Bronchial epithelial cell (primary cell): ENCODE results near the gene TFAP2C. TPM values are rescaled to one million over a fixed set of nuclear protein-coding genes. Genes with fewer than 3 reads are reported as not detected.
A peak's percentile ranks its signal among the peaks of the same experiment; 100 is the strongest.

Experiments used
- DNase-seq: peaks from one replicate; pipeline ENCODE4 v3.0.0-alpha.2; 2010; ENCODE audit warnings: low read depth
- FAIRE-seq: peaks from 2 replicates; lab custom pipeline; 2011; peaks lifted over from hg19 to GRCh38; lab: Jason Lieb, UNC
- H3K27me3 ChIP-seq: 2 replicates; pipeline ENCODE4 v1.5.1; 2011; ENCODE audit warnings: low read length; ENCODE audit not compliant: control insufficient read depth, insufficient read depth
- H3K36me3 ChIP-seq: 2 replicates; pipeline ENCODE4 v1.5.1; 2011; ENCODE audit warnings: low read length; ENCODE audit not compliant: control insufficient read depth, insufficient read depth
- H3K4me3 ChIP-seq: 2 replicates; pipeline ENCODE4 v1.5.1; 2011; ENCODE audit warnings: mild to moderate bottlenecking, low read depth, low read length, control low read depth
- CTCF ChIP-seq: IDR thresholded peaks from 2 replicates; pipeline ENCODE4 v1.5.1; 2011; ENCODE audit warnings: mild to moderate bottlenecking, moderate library complexity, low read length, control low read depth, inconsistent platforms; ENCODE audit not compliant: insufficient read depth, severe bottlenecking
- total RNA-seq: library from RNA; depleted of rRNA; stranded (reverse); fragments of >200 nt; gene quantifications from 2 replicates; pipeline ENCODE4 v1.2.1, GENCODE V29; 2014

TFAP2C gene
- total RNA-seq, 1 donor from 2014 or later = 2.9 TPM

- FAIRE-seq (no peak), DNase-seq (no peak)
- Histone ChIP-seq H3K4me3 (no peak overlapping the region), H3K36me3 (no peaks in the 10 kb centered on the region), H3K27me3 (peaks cover 10% of the 10 kb centered on the region)
- TF ChIP-seq CTCF = no peak
Observed at GRCh38 chr20:56627122-56628014, 1.7 kb upstream of the TFAP2C start.

- no peak for FAIRE-seq
- TF ChIP-seq CTCF = no peak
- DNase-seq = no peak
- H3K36me3 ChIP-seq = no peaks in the 10 kb centered on the region
- H3K4me3 ChIP-seq = peak overlapping the region; percentile 95
- peaks cover 10% of the 10 kb centered on the region for H3K27me3 ChIP-seq
Observed at GRCh38 chr20:56628015-56628872, 862 bp upstream of the TFAP2C start.

- Histone ChIP-seq H3K4me3 (peak overlapping the region; percentile 95), H3K36me3 (no peaks in the 10 kb centered on the region), H3K27me3 (peaks cover 10% of the 10 kb centered on the region)
- TF ChIP-seq CTCF = no peak
- no peak for DNase-seq
- no peak for FAIRE-seq
Observed at GRCh38 chr20:56629464-56630085, 469 bp downstream of the TFAP2C start.

- H3K36me3 ChIP-seq = no peaks in the 10 kb centered on the region
- peaks cover 9% of the 10 kb centered on the region for H3K27me3 ChIP-seq
- FAIRE-seq (no peak), DNase-seq (peak; percentile 83)
- peak overlapping the region; percentile 95 for H3K4me3 ChIP-seq
- peak; percentile 85 for TF ChIP-seq CTCF
Observed at GRCh38 chr20:56630086-56630493, 984 bp downstream of the TFAP2C start.

GRCh38 chr20:56630506-56631317, 1.6 kb downstream of the TFAP2C start:
- TF ChIP-seq CTCF = no peak
- no peaks in the 10 kb centered on the region for H3K36me3 ChIP-seq
- H3K4me3 ChIP-seq = peak overlapping the region; percentile 95
- DNase-seq (no peak), FAIRE-seq (no peak)
- peaks cover 4% of the 10 kb centered on the region for H3K27me3 ChIP-seq
